ENCODE results near the gene TERC.

- TF ChIP-seq CTCF (optimal IDR thresholded peaks at IDR 0.05 in 1 of 3, IDR thresholded peaks at IDR 0.05 in 1 of 3, conservative IDR thresholded peaks at IDR 0.05 in 1 of 3; ENCODE audit: extremely low read depth in 1 of 3, insufficient read depth in 2 of 3, low read length in 3 of 3) (no peak), EZH2 (IDR thresholded peaks at IDR 0.05; ENCODE audit: low read length) (no peak)
Measured at GRCh38 chr3:169813278-169813677, 48.4 kb upstream of the TERC start.
